Aorta (tissue), 5 donors: ENCODE data around the gene DAGLA. TPM values are rescaled to one million over a fixed set of nuclear protein-coding genes. Genes with fewer than 3 reads are reported as not detected.

ENCODE experiments used
- ATAC-seq: fragments of 200-7000 bp; cut with Tn5 transposase; one replicate; pipeline ENCODE4 v1.9.1; 2022; ENCODE audit warnings: moderate library complexity; ENCODE audit not compliant: low FRiP score
- DNase-seq, 2 donors: peaks; one replicate each; pipeline ENCODE4 v3.0.0-alpha.2; 2020
- H3K27ac ChIP-seq, 2 donors: one replicate each; pipeline ENCODE4 v1.5.1; 2013; ENCODE audit warnings: low read length in 2 of 2, mild to moderate bottlenecking in 2 of 2, moderate library complexity in 2 of 2, control low read depth in 1 of 2, inconsistent platforms in 1 of 2, low read depth in 1 of 2
- H3K27me3 ChIP-seq, 2 donors: one replicate each; pipeline ENCODE4 v1.6.1; 2013; ENCODE audit warnings: control low read depth in 1 of 2, low read length in 1 of 2, mild to moderate bottlenecking in 1 of 2, moderate library complexity in 1 of 2; ENCODE audit not compliant: insufficient read depth in 2 of 2, control insufficient read depth in 1 of 2
- H3K36me3 ChIP-seq, 2 donors: one replicate each; pipeline ENCODE4 v1.6.1; 2013; ENCODE audit warnings: control low read depth in 1 of 2, low read length in 1 of 2, mild to moderate bottlenecking in 1 of 2; ENCODE audit not compliant: insufficient read depth in 2 of 2, control insufficient read depth in 1 of 2
- H3K4me1 ChIP-seq, 2 donors: one replicate each; pipeline ENCODE4 v1.6.1; 2013; ENCODE audit warnings: low read length in 2 of 2, control low read depth in 1 of 2, mild to moderate bottlenecking in 1 of 2, moderate library complexity in 1 of 2; ENCODE audit not compliant: insufficient read depth in 2 of 2, control insufficient read depth in 1 of 2
- H3K4me3 ChIP-seq, 2 donors: one replicate each; pipeline ENCODE4 v1.5.1; 2013; ENCODE audit warnings: low read length in 2 of 2, control low read depth in 1 of 2, mild to moderate bottlenecking in 1 of 2
- H3K9me3 ChIP-seq: one replicate; pipeline ENCODE4 v1.6.1; 2013; ENCODE audit warnings: mild to moderate bottlenecking, low read length; ENCODE audit not compliant: control insufficient read depth
- WGBS, 2 donors: extraction: QIAGEN DNeasy Blood & Tissue Kit; methylation state at CpG; one replicate each; pipeline ENCODE4 v1.1.7; 2013; 5-methylcytosine and 5-hydroxymethylcytosine counted together
- intact Hi-C, 2 donors: fragments of 100-400 bp; cut with DNase I; formaldehyde crosslinking; loops; one replicate each; pipeline versions ENCODE4 v1.14.2 to v1.15.0; 2022
- polyA plus RNA-seq, 2 donors: library from polyadenylated mRNA; stranded (reverse); fragments of 200-250 nt; gene quantifications; one replicate each; pipeline ENCODE4 v1.2.3, GENCODE V29; 2013
- total RNA-seq, 2 donors: library from RNA; stranded (reverse); fragmentation: NEBNext Ultra II Directional; extraction: Animal tissue kit (Norgen Biotek cat#: 25700); gene quantifications; one replicate each; pipeline ENCODE4 v1.2.1, GENCODE V29; 2021
- donor health status: healthy with polysubstance abuse.
- donor health status: Bipolar disorder and iron deficiency.
- donor health status: DM: no; HTN: no; CAD: no.
- donor health status: DM: no; HTN: no; CAD: no.
- donor health status: DM: yes; HTN: yes; CAD: no.

Gene DAGLA
- total and polyA plus RNA-seq, 4 donors = 0.51 to 3.5 (median 1.0) TPM

DNA sequence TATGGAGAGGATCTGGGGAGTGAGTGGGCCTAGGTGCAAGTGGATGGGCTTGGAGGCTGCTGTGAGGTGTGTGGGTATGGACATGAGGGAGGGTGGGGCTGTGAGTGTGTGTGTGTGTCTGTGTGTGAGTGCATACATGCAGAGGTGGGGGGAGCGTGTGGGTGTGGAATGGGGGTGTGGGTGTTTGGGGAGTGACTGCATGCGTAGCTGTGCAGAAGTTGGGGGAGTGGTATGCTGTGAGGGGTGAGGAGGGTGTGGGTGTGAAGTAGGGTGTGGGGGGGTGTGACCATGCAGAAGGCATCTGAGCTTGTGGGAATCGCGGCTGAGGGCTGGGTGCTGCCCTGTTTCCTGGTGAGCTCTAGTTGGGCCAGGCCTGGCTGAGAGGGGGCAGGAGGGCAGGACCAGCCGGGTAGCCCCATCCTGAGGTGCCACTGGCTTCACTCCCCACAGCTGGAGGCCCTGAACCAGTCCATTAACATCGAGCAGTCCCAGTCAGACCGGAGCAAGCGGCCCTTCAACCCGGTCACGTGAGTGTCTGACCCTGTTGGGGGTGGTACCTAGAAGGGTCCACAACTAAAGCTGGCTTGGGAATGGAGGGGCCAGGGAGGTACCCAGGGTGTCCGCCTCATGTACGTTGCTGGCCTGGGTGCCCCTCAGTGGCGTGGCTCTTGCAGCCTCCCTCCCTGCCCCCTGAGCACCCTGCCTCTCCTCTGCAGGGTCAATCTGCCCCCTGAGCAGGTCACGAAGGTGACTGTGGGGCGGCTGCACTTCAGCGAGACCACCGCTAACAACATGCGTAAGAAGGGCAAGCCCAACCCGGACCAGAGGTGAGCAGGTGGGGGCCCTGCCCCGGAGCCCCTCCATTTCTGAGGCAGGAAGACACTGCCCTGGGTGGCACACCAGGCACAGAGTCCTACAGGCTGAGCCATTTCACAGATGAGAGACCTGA is 95.7 kb downstream of the DAGLA start:
- H3K4me3 ChIP-seq = no peak overlapping the region
- no peak overlapping the region for H3K27ac ChIP-seq
- intact Hi-C loops = no loop called here
- H3K27me3 ChIP-seq = no peaks in the 10 kb centered on the region
- ATAC-seq = no peak
- 88 to 93% methylated on average over 20 of the region's 20 CpGs for WGBS, 2 donors
- H3K9me3 ChIP-seq = no peaks in the 10 kb centered on the region
- no peaks in the 10 kb centered on the region for H3K36me3 ChIP-seq
- no peaks in the 10 kb centered on the region for H3K4me1 ChIP-seq
- no peak for DNase-seq

DNA sequence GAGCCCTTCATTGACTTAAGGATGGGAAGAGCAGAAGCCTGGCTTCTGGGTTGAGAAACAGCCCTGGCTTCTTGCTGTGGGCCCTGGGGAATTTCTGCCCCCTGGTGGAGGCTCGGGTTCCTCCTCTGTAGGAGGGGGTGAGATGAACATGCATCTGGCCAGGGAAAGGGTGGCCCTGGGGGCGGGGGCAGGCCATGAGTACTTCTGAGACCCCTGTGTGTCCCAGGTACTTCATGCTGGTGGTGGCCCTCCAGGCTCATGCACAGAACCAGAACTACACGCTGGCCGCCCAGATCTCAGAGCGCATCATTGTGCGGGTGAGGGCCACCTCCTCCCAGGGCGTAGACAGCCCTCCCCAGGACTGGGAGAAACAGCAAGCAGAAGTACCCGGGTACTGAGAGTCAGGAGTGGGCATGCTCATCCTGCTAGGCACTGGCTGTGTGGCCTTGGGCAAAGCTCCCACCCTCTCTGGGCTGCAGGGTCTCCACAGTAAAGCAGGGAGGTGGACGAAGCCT is 96.4 kb downstream of the DAGLA start:
- no peaks in the 10 kb centered on the region for H3K4me1 ChIP-seq
- no peaks in the 10 kb centered on the region for H3K9me3 ChIP-seq
- 77 to 82% methylated on average over 9 of the region's 9 CpGs for WGBS, 2 donors
- H3K27me3 ChIP-seq = no peaks in the 10 kb centered on the region
- H3K4me3 ChIP-seq = no peak overlapping the region
- H3K27ac ChIP-seq = no peak overlapping the region
- no peaks in the 10 kb centered on the region for H3K36me3 ChIP-seq
- intact Hi-C loops = no loop called here
- DNase-seq = no peak
- no peak for ATAC-seq

DNA sequence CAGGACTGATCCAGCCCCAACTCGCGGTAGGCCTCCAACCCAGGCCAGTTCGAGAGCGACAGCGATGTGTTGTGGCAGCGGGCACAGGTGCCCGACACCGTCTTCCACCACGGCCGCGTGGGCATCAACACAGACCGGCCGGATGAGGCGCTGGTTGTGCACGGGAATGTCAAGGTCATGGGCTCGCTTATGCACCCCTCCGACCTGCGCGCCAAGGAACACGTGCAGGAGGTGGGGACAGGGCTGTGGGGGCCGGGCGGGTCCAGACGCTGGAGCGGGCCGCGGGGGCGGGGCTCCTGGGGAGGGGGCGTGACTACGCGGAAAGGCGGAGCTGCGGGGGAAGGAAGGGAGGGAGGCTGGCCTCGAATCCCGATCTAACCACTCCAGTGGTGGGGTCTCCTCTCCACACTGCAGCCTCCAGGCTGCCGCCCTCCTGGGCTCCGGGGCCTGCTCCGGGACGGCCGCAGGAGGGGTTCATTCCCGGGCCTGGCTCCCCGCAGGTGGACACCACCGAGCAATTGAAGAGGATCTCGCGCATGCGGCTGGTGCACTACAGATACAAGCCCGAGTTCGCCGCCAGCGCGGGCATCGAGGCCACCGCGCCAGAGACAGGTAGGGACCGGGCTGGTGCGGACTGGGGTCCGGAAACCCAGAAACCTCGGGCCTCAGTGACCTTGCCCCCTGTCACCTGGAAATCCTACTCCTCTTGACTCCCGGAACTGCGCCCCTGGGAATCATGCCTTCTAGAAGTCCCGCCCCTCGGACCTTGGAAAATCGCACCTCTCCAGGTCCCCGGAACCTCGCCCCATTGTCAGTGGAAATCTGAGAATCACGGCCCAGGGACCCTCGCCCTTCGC is 97.3 kb downstream of the DAGLA start:
- intact Hi-C loops = no loop called here
- Histone ChIP-seq H3K9me3 (no peaks in the 10 kb centered on the region), H3K27ac (no peak overlapping the region), H3K36me3 (no peaks in the 10 kb centered on the region), H3K27me3 (no peaks in the 10 kb centered on the region), H3K4me3 (no peak overlapping the region), H3K4me1 (no peaks in the 10 kb centered on the region)
- DNase-seq (peak in 1 of 2 donors; percentile 85), ATAC-seq (peak; percentile 56)
- WGBS, 2 donors = 66 to 67% methylated on average over 64 to 67 of the region's 67 CpGs

DNA sequence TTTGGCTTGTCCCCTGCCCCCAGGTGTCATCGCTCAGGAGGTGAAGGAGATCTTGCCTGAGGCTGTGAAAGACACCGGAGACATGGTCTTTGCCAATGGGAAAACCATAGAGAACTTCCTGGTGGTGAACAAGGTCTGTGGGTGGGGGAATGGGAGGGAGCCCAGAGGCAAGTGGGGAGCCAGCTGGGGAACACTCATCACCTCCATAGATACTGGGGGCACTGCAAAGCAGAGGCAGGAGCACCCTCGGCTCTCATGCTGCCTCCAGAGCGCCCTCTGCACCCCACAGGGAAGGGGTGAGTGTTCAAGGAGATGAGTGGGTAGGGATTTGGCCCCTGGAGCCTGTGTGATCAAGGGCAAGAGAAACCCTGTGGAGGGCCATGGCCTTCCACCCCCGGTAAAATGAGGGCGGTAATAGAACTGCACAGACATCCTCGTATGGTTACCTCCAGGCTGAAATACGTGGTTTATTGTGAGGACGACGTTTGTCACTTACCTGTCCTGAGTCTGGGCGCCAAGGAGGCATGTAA is 98.2 kb downstream of the DAGLA start:
- intact Hi-C loops = no loop called here
- WGBS, 2 donors = 85 to 89% methylated on average over 11 of the region's 11 CpGs

DNA sequence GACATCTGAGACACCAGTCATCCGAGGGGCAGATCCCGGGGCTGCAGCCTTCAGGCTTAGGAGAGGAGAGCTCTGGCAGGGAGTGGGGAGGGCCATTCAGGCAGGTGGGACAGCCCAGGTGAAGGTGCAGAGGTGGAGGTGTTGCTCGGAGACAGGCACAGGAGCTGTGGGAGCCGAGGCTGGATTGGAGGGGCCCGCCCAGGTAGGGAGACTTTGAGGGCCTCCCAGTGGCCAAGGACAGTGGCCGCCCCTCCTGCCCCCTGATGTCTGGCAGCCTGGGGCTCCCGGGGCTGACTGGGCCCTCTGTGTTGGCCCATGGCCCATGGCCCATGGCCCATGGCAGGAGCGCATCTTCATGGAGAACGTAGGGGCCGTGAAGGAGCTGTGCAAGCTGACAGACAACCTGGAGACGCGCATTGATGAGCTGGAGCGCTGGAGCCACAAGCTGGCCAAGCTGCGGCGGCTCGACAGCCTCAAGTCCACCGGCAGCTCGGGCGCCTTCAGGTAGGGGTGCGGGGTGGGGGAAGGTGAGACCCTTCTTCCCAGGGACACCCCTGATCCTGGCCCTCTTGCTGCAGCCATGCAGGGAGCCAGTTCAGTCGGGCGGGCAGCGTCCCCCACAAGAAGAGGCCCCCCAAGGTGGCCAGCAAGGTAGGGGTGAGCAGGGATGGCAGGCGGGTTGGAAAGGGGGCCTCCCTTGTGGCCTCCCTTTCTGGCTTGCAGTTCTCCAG is 98.9 kb downstream of the DAGLA start:
- intact Hi-C loops = no loop called here
- ATAC-seq = no peak
- no peak for DNase-seq
- Histone ChIP-seq H3K27me3 (no peaks in the 10 kb centered on the region), H3K27ac (no peak overlapping the region), H3K4me3 (no peak overlapping the region), H3K4me1 (no peaks in the 10 kb centered on the region), H3K36me3 (no peaks in the 10 kb centered on the region), H3K9me3 (no peaks in the 10 kb centered on the region)
- WGBS, 2 donors = 85 to 86% methylated on average over 22 to 24 of the region's 24 CpGs

More for the DNA sequence above, 98.2 kb downstream of the DAGLA start:
- DNase-seq (no peak), ATAC-seq (no peak)
- no peaks in the 10 kb centered on the region for H3K36me3 ChIP-seq
- no peaks in the 10 kb centered on the region for H3K27me3 ChIP-seq
- H3K9me3 ChIP-seq = no peaks in the 10 kb centered on the region
- no peak overlapping the region for H3K4me3 ChIP-seq
- no peak overlapping the region for H3K27ac ChIP-seq
- no peaks in the 10 kb centered on the region for H3K4me1 ChIP-seq

DNA sequence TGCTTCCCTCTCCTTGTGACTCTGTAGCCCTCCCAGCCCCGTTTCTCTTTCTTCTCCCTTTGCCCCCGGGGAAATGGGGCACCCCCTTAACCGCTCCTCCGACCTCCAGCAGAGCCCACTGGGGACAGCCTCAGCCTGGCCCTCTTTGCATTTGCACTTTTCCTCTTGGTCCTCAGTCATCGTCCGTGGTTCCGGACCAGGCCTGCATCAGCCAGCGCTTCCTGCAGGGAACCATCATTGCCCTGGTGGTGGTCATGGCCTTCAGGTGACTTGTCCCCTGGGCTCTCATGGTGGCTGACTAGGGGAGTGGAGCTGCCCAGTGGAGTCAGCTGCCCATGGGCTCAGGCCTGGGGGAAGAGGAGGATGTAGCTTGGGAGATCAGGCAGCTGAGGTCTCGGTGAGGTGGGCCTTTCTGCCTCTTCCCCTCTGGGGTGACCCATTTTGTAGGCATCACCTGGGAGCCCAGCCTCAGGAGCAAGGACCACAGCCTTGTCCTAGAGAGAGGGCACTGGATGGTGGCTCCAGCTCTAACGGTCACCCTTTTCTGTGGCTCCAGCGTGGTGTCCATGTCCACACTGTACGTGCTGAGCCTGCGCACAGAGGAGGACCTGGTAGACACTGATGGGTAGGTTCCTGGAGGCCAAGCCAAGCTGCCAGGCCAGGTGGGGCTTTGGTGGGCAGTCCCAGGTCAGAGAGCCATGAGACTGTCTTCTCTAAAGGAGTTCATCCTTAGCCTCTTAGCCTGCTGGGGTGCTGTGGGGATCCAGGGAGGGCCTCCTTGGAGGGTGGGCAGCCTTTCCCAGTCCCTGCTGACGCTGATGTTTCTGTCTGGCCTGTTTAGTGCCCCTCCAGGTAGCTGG is 99.7 kb downstream of the DAGLA start:
- Histone ChIP-seq H3K4me1 (no peaks in the 10 kb centered on the region), H3K27me3 (no peaks in the 10 kb centered on the region), H3K4me3 (no peak overlapping the region), H3K9me3 (no peaks in the 10 kb centered on the region), H3K36me3 (no peaks in the 10 kb centered on the region), H3K27ac (no peak overlapping the region)
- intact Hi-C loops = no loop called here
- WGBS, 2 donors = 84 to 89% methylated on average over 14 of the region's 14 CpGs
- DNase-seq (no peak), ATAC-seq (no peak)

DNA sequence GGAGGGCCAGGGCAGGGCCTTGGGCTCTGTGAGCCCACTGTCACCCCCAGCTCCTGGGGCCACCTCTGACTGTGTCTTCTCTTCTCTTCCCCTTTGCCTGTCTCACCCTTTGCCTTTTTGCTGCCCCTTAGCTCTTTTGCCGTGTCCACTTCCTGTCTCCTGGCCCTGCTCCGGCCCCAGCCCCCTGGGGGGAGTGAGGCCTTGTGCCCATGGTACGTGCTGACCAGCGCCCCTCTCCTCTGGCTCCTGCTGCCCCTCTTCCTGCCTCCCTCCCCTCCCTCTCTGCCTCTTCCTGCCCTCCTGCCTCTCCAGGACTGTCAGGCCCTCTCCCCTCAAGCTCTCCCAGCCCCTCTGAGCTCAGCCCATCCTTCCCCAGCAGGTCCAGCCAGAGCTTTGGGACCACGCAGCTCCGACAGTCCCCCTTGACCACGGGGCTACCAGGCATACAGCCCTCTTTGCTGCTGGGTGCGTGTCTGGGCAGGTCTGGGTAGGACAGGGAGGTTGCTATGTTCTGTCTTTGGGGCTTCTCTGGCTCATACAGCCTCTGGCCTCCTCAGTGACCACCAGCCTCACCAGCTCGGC is 100.5 kb downstream of the DAGLA start:
- no peak for DNase-seq
- no peaks in the 10 kb centered on the region for H3K9me3 ChIP-seq
- H3K4me3 ChIP-seq = no peak overlapping the region
- intact Hi-C loops = no loop called here
- no peak overlapping the region for H3K27ac ChIP-seq
- no peak for ATAC-seq
- H3K27me3 ChIP-seq = no peaks in the 10 kb centered on the region
- WGBS, 2 donors = 81 to 84% methylated on average over 8 to 9 of the region's 9 CpGs
- no peaks in the 10 kb centered on the region for H3K4me1 ChIP-seq
- H3K36me3 ChIP-seq = no peaks in the 10 kb centered on the region
